GM18519 (cell line): ENCODE measurements around the gene ZKSCAN1.

Experiments
- ATAC-seq: cut with Tn5 transposase; IDR thresholded peaks from one replicate; pipeline ENCODE4 v1.9.1; 2021; ENCODE audit warnings: mild to moderate bottlenecking, moderate library complexity; ENCODE audit not compliant: unreplicated experiment, low FRiP score

ZKSCAN1 gene

GRCh38 chr7:100074841-100075240 lies 59.4 kb downstream of the ZKSCAN1 start:
- no peak for ATAC-seq

GRCh38 chr7:100075418-100075817 lies 60.0 kb downstream of the ZKSCAN1 start:
- no peak for ATAC-seq

- no peak for ATAC-seq
These were observed 61.8 kb downstream of the ZKSCAN1 start for GRCh38 chr7:100077205-100077604.

GRCh38 chr7:100079024-100079560 lies 63.7 kb downstream of the ZKSCAN1 start:
- no peak for ATAC-seq

GRCh38 chr7:100080907-100081534 lies 65.6 kb downstream of the ZKSCAN1 start:
- ATAC-seq: no peak

GRCh38 chr7:100081535-100082102 lies 66.2 kb downstream of the ZKSCAN1 start, which contains the start of gene ZNF3:
Gene ZNF3 (minus strand): TSS chr7:100081723. CDS start chr7:100077357, 4,366 bp downstream.
- ATAC-seq: peak; percentile 45

GRCh38 chr7:100082978-100083377 lies 67.6 kb downstream of the ZKSCAN1 start:
- no peak for ATAC-seq

GRCh38 chr7:100085515-100085914 lies 70.1 kb downstream of the ZKSCAN1 start:
- no peak for ATAC-seq

GRCh38 chr7:100087055-100087750 lies 71.8 kb downstream of the ZKSCAN1 start:
- ATAC-seq: no peak

- ATAC-seq: no peak
These were observed 72.8 kb downstream of the ZKSCAN1 start for GRCh38 chr7:100088095-100088620.

- ATAC-seq: no peak
These were observed 73.4 kb downstream of the ZKSCAN1 start, which contains the start of gene COPS6 for GRCh38 chr7:100088621-100089457. Gene COPS6 (plus strand): TSS chr7:100088969. CDS start chr7:100088991, 22 bp downstream.

GRCh38 chr7:100089458-100090196 lies 74.2 kb downstream of the ZKSCAN1 start:
- no peak for ATAC-seq

- ATAC-seq: no peak
These were observed 75.4 kb downstream of the ZKSCAN1 start for GRCh38 chr7:100090527-100091410.
